Muscle layer of colon (tissue), 2 donors: ENCODE results near the gene LRIG3.
"Not testable (repeated sequence)": the region's sequence is repeated elsewhere in the genome, so short reads cannot be mapped to it uniquely, and the experiment has no call there.

Source experiments
- H3K27ac ChIP-seq: one replicate; pipeline ENCODE4 v1.7.0; 2013; ENCODE audit warnings: low read depth, mild to moderate bottlenecking, low read length, moderate library complexity
- H3K27me3 ChIP-seq, 2 donors: one replicate each; pipeline ENCODE4 v1.7.0; 2013; ENCODE audit warnings: low read length in 2 of 2, mild to moderate bottlenecking in 2 of 2; ENCODE audit not compliant: insufficient read depth in 2 of 2, control insufficient read depth in 1 of 2
- H3K36me3 ChIP-seq: one replicate; pipeline ENCODE4 v1.7.0; 2013; ENCODE audit warnings: mild to moderate bottlenecking, low read length; ENCODE audit not compliant: insufficient read depth
- H3K4me1 ChIP-seq: one replicate; pipeline ENCODE4 v1.7.0; 2013; ENCODE audit warnings: mild to moderate bottlenecking, low read length; ENCODE audit not compliant: insufficient read depth
- H3K4me3 ChIP-seq, 2 donors: one replicate each; pipeline ENCODE4 v1.7.0; 2013; ENCODE audit warnings: low read length in 2 of 2, low read depth in 1 of 2, mild to moderate bottlenecking in 1 of 2, moderate library complexity in 1 of 2
- H3K9ac ChIP-seq: one replicate; pipeline ENCODE4 v1.7.0; 2013; ENCODE audit warnings: low read length
- H3K9me3 ChIP-seq: one replicate; pipeline ENCODE4 v1.7.0; 2013; ENCODE audit warnings: mild to moderate bottlenecking, low read length
- donor health status: abdominal sarcoma.
- donor health status: Adenocarcinoma of cecum.

LRIG3 gene

GRCh38 chr12:58954002-58954401 lies 33.7 kb upstream of the LRIG3 start:
- Histone ChIP-seq H3K4me3 (no peak overlapping the region), H3K4me1 (no peaks in the 10 kb centered on the region), H3K9me3 (no peaks in the 10 kb centered on the region), H3K27me3 (no peaks in the 10 kb centered on the region), H3K27ac (no peak overlapping the region), H3K9ac (no peak overlapping the region), H3K36me3 (no peaks in the 10 kb centered on the region)

GRCh38 chr12:58950739-58951100 lies 30.4 kb upstream of the LRIG3 start:
- Histone ChIP-seq H3K36me3 (no peaks in the 10 kb centered on the region), H3K4me1 (no peaks in the 10 kb centered on the region), H3K27me3 (no peaks in the 10 kb centered on the region), H3K9me3 (no peaks in the 10 kb centered on the region), H3K27ac (no peak overlapping the region), H3K9ac (no peak overlapping the region), H3K4me3 (no peak overlapping the region)

GRCh38 chr12:58949954-58950738 lies 29.8 kb upstream of the LRIG3 start:
- not testable (repeated sequence) for H3K4me1 ChIP-seq

GRCh38 chr12:58943079-58943478 lies 22.8 kb upstream of the LRIG3 start:
- no peaks in the 10 kb centered on the region for H3K4me1 ChIP-seq
- no peaks in the 10 kb centered on the region for H3K27me3 ChIP-seq
- no peak overlapping the region for H3K27ac ChIP-seq
- H3K36me3 ChIP-seq, result no peaks in the 10 kb centered on the region
- no peak overlapping the region for H3K4me3 ChIP-seq
- no peak overlapping the region for H3K9ac ChIP-seq
- no peaks in the 10 kb centered on the region for H3K9me3 ChIP-seq

More at GRCh38 chr12:58949954-58950738, 29.8 kb upstream of the LRIG3 start:
- H3K9me3 ChIP-seq, H3K9ac ChIP-seq, H3K27ac ChIP-seq, H3K4me3 ChIP-seq, H3K36me3 ChIP-seq, H3K27me3 ChIP-seq: not testable (repeated sequence)

GRCh38 chr12:58942345-58942744 lies 22.0 kb upstream of the LRIG3 start:
- Histone ChIP-seq H3K27ac (no peak overlapping the region), H3K9ac (no peak overlapping the region), H3K27me3 (no peaks in the 10 kb centered on the region), H3K9me3 (no peaks in the 10 kb centered on the region), H3K36me3 (no peaks in the 10 kb centered on the region), H3K4me1 (no peaks in the 10 kb centered on the region), H3K4me3 (no peak overlapping the region)

- Histone ChIP-seq H3K27ac (no peak overlapping the region), H3K36me3 (no peaks in the 10 kb centered on the region), H3K4me1 (no peaks in the 10 kb centered on the region), H3K4me3 (no peak overlapping the region), H3K9me3 (no peaks in the 10 kb centered on the region), H3K27me3 (no peaks in the 10 kb centered on the region), H3K9ac (no peak overlapping the region)
Observed at GRCh38 chr12:58939399-58940100, 19.2 kb upstream of the LRIG3 start.

- H3K4me1 ChIP-seq, result no peaks in the 10 kb centered on the region
- no peaks in the 10 kb centered on the region for H3K9me3 ChIP-seq
- no peak overlapping the region for H3K9ac ChIP-seq
- H3K4me3 ChIP-seq, result no peak overlapping the region
- H3K27ac ChIP-seq, result no peak overlapping the region
- H3K27me3 ChIP-seq, result no peaks in the 10 kb centered on the region
- H3K36me3 ChIP-seq, result no peaks in the 10 kb centered on the region
Observed at GRCh38 chr12:58938440-58938839, 18.1 kb upstream of the LRIG3 start.

- no peaks in the 10 kb centered on the region for H3K4me1 ChIP-seq
- H3K27me3 ChIP-seq, result no peaks in the 10 kb centered on the region
- no peak overlapping the region for H3K27ac ChIP-seq
- no peaks in the 10 kb centered on the region for H3K36me3 ChIP-seq
- no peak overlapping the region for H3K9ac ChIP-seq
- H3K9me3 ChIP-seq, result no peaks in the 10 kb centered on the region
- no peak overlapping the region for H3K4me3 ChIP-seq
Observed at GRCh38 chr12:58934528-58934927, 14.2 kb upstream of the LRIG3 start.

GRCh38 chr12:58932806-58933681 lies 12.7 kb upstream of the LRIG3 start:
- no peak overlapping the region for H3K4me3 ChIP-seq
- no peaks in the 10 kb centered on the region for H3K36me3 ChIP-seq
- H3K27ac ChIP-seq, result no peak overlapping the region
- no peaks in the 10 kb centered on the region for H3K27me3 ChIP-seq
- no peaks in the 10 kb centered on the region for H3K9me3 ChIP-seq
- no peaks in the 10 kb centered on the region for H3K4me1 ChIP-seq
- H3K9ac ChIP-seq, result no peak overlapping the region

GRCh38 chr12:58931518-58931917 lies 11.2 kb upstream of the LRIG3 start:
- Histone ChIP-seq H3K9ac (no peak overlapping the region), H3K4me3 (no peak overlapping the region), H3K36me3 (no peaks in the 10 kb centered on the region), H3K4me1 (no peaks in the 10 kb centered on the region), H3K9me3 (no peaks in the 10 kb centered on the region), H3K27me3 (no peaks in the 10 kb centered on the region), H3K27ac (no peak overlapping the region)

GRCh38 chr12:58930770-58931324 lies 10.5 kb upstream of the LRIG3 start:
- Histone ChIP-seq H3K9ac (no peak overlapping the region), H3K4me1 (no peaks in the 10 kb centered on the region), H3K4me3 (no peak overlapping the region), H3K27me3 (no peaks in the 10 kb centered on the region), H3K9me3 (no peaks in the 10 kb centered on the region), H3K27ac (no peak overlapping the region), H3K36me3 (no peaks in the 10 kb centered on the region)
